CD4-positive, alpha-beta T cell treated with Interleukin-10 for 1 hour (primary cell): ENCODE measurements around the gene IFNGR1.
"Not testable (repeated sequence)": the region's sequence is repeated elsewhere in the genome, so short reads cannot be mapped to it uniquely, and the experiment has no call there.

Source experiments
- DNase-seq: peaks from one replicate; pipeline ENCODE4 v3.0.0-alpha.2; 2020

The IFNGR1 gene

DNA sequence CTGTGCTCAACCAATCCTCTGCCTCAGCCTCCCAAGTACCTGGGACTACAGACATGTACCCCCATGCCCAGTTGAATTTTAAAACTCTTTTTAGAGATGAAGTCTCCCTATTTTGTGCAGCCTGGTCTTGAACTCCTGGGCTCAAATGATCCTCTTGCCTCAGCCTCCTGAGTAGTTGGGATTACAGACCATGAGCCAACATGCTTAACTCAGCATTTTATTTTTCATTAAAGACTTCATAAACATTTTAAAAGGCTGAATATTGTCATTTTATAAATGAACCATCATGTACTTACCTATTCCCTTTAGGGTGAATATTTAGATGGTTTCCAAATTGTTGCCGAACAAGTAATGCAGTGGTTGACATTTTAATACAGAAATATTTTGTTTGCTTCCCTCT lies 16.5 kb upstream of the IFNGR1 start:
- DNase-seq = no peak

DNA sequence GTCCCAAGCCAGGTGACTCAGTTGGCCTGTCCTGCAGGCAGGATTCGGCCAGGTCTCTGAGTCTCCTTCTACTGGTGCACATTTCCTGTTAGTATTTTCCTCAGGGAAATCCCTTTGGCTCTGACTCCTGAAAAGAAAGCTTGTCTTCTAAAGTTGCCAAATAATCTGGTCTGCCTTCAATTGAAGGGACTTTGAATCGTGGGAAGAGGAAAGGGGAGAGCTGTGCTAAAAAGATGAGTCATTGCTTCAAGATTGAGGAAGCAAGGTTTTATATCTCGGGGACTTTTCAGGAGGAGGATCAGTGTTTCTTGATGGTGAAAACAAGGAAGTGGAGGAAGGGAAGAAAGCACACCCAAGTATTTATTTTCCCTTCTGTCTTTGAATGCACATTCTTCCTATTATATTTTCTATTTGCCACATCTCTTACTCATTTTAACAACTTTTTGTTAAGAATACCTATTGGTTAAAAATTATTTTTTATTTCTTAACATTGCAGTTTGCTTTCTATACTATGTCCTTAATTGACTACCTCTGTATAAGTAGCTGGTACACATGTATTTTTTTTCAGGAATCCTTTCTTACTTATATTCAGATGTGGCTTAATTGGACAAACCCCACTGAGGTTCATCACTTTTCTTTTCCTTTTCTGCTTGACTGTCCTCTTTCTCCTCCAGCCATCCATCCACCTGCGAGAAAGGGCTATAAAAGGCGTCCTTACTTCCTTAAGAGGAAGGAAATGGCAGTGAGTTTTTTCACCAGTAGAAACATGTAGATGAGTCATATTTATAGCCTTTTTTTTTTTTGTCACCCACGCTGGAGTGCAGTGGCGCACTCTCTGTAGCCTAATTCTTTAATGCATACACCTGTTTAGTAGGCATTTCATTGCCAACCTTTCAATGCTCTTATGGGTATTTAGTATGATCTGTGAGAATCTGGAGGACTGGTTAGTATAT lies 15.0 kb upstream of the IFNGR1 start:
- DNase-seq = peak; percentile 47

DNA sequence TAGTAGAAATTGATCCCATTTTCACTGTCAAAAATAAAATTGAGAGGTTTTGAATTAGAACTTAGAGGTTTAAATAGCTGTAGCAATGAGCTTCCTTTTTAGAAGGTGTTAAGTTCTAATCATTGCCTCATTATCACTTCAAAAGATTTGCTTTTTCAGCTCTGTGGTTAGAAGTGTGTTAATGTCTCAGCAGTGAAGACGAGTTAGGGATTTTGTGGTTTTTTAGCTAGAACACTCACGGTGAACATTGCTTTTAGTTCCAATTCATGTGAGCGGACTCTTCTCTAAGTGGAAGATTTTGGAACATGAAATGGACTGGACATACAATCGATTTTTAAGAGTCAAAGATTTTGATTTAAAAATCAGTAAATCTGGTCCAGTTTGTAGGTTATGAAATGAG lies 12.7 kb upstream of the IFNGR1 start:
- peak; percentile 60 for DNase-seq

DNA sequence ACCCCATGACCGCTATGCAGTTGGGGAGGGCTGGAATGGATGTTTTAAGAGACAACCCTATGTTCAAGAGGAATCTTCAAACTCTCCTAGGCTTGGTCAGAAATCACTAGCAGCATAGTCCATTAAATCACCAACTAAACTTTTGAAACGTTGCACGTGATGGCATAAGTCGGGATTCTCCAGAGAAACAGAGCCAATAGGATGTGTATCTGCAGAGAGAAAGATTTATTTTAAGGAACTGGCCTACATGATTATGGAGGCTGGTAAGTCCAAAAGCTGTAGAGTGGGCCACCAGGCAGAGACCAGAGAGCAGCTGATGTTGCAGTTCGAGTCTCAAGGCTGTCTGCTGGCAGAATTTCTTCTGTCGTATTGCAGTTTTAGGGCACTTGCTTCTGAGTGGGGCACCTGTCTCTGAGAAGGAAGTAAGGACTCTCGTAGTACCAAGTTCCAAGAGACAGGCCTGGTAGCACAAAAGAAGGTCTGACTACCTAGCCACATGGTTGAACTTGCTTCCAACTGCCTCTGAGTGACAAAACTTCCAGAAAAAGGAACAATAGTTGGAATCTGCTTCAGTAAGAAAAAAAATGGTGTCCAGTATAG lies 11.9 kb upstream of the IFNGR1 start:
- no peak for DNase-seq

DNA sequence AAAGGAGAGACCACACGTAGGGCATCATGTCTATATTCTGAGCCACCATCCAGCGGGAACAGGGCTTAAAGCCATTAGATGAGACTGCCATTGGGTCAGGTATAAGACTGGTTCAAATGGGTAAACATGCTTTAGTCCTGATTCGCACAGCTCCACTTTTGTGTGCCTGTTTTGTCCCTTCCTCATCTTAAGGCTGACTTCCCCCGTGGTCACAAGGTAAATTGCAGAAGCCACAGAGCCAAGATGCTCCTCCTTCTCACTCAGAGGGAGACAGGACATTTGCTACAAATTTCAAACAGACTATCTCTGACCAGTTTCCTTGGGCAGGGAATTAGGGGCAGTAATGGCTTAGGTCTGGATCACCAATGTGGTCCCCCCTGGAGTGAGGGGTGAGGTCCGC lies 11.4 kb upstream of the IFNGR1 start:
- no peak for DNase-seq

DNA sequence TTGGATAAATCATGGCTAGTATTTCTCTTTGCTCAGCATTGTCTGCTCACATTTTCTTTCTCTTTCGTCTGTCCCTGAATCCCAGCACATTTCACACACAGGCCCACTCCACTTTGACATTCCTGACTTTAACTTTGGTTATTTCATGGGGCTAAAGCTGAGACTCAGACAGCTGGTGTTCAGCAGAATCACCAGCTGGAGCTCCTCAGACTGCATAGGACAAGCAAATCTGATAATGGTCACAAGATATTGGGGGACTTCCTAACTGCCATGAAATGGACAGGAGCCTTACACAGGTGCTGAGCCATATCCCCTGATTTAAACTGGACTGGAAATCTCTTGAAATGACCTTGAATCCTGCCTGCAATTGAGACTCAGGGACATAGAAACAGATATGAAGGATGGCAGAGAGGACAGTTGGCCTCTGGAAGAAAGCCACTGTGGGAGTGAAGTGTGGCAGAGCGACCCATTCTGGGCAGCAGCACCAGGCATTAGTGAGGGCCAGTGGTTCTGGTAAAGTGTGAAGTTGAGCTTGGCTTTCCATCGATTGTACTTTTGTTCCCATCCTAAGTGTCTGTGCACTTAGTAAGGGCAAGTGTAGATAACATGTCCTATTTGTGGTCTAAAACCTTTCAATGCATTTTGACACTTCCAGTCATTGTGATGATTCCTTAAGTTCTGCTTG lies 10.0 kb upstream of the IFNGR1 start:
- DNase-seq = no peak

DNA sequence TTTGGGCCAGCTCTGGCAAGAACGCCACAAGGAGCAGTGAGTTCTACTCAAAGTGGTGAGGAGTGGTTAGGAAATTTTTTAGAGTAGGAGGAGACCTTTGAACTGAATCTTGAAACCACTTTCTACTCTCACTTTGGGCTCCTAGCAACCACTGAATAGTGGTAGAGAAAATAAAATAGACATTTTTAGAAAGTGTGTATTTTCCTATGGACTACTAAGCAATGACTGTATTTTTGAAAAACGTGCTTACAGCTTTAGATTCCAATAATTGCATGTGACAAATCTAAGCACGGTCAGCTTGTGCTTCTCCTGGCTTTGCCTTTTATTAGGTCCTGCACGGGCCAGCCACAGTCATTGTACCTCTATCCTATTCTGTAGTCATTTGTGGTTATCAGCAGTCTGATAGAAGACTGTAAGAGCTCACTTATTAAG lies 8.7 kb upstream of the IFNGR1 start:
- DNase-seq = no peak

DNA sequence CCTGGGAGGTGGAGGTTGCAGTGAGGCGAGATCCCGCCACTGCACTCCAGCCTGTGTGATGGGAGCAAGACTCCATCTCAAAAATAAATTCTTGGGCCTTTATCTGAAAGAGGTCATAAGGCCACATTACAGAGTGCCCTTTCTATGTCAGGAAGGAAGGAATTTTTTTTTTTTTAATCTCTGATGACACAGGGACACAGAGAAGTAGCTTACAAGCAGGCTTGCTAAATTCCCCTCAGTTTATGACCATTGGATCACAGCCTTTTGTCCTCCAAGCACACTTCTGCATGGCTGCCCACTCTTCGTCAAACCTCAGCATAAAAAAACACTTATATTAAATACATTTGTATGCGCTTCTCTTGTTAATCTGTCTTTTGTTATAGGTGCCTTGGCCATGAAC lies 7.5 kb upstream of the IFNGR1 start:
- DNase-seq = no peak

DNA sequence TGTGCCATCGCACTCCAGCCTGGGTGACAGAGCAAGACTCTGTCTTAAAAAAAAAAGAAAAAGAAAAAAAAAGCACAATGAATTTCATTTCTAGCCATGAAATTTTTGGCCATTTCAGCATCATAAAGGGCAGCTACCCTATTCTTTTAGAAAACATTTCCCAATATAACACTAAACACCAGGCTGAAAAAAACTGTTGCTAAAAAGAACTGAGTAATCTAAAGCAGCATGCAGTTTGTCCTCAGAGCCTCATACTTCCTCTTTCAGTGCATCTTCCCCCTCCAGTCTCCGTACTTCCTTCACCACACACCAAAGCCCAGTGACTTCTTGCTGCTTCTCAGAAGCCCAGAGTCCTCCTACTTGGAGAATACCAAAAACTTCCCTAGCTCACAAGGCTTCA lies 5.6 kb upstream of the IFNGR1 start:
- DNase-seq = peak; percentile 31

DNA sequence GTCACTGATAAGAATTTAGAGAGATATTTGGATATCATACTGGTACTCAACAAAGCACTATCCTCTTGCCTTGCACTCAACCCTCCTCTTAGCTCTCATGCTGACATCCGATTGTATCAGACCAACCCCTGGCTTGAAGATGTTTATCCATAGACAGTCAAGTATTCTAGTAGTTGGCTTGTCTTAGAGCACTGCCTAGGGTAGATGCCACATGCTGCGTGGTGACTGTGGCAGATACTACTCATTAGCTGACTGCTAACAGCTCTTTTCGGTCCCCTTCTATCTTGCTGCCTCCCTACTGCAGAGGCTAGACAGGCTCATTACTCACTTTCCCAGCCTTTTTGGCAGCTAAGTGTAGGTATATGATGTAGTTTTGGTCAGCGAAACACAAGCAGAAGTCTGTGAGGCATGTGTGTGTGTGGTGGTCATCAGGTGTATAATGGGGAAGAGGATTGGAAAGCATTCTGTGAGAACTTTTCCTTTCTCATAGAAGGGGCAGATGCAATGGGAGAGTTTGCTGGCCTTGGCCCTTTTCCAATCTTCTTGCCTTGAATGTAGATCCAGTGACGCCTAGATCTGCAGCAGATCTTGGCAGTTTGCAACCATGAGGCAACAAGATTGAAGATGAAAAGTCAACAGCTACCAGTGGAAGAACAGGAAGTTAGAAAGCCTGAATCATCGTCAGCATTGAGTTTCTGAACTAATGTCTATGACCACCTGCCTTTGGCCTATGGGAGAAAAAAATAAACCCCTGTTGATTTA lies 4.4 kb upstream of the IFNGR1 start:
- no peak for DNase-seq

DNA sequence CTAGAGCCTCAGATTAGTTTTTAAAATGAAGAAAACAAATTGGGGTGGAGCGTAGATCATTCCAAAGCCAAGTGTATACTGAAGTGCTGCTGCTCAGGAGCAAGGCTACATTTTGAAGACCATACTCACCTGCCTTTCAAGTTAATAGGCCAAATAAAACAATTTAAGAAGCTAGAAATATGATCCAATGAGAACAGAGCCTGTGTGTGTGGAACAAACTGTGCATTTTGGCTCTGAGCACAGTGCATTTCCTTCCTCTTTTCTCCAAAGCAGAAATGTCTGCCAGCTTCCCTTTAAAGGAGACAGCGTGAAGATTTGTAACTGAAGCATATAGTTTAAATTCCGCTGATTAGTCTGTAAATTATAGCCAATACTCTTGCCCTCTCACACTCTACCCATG lies 3.2 kb upstream of the IFNGR1 start:
- no peak for DNase-seq

DNA sequence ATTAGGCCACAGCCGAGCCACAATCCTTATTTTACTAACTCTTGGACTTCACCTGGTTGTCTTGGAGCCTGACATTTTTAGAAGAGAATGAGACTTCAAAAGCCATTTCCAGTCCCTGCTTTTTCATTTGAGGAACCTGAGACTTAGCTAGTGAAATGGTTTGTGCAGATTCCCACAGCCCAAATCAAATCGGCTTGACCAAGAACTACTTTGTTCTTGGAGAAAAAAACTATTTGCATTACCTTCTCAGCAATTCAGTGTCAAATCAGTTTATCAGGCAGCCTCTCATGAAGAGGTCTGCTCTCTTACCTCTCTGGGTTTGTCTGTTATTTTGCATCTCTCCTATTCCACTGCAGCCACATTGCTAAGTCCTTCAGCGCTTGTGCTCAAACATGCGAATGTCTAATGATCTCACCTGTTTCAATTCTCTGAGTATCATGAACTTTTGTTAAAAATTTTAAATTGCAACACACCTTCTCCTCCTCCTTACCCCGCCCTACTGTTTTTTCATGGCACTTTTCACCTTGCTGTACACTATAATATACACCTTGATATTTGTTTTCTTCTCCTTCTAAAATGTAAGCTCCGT lies 573 bp upstream of the IFNGR1 start:
- DNase-seq = no peak

DNA sequence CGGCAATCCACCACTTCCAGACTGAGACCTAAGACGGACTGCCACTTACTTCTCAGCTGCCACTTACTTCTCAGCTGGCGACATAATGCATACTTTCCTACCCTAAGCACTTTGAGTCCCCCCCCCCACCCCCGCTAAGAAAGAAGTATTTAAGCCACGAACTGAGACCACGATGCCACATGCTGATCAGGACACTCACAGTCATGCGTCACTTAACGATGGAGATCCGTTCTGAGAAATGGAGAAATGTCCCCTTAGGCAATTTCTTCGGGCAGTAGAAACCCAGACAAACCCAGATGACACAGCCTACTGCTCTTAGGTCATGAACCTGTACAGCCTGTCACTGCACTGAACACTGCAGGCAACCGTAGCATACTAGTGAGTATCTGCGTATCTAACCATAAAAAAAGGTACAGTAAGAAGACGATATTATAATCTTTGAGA lies 690 bp downstream of the IFNGR1 start:
- peak; percentile 69 for DNase-seq

DNA sequence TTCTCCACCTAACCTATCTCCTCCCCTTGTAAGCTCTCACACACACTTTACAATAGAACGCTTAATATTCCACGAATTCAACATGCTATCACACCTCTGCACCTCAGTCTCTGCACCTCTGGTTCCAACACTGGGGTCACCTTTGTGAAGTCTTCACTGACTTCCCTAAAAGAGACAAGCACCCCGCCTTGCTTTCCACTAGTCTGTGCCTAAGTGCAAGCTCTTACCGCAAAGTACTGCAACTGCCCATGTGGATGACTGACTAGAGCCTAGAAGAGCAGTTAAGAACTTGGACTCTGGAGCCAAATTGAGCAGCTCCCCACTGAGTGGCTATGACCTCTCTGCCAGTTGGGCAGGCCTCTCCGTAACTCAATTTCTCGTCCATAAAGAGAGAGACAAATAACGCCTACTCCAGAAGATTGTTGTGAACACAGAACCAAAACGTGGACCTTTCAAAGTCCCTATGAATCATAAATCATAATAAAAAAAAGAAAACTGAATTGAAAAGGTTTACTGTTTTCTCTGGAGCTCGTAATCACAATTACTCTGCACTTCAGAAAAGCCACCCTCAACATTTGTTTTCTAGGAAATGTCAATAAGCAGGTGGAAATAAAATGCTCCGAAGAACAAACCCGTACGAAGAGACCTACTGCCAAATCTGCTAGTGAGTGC lies 1.2 kb downstream of the IFNGR1 start:
- no peak for DNase-seq

DNA sequence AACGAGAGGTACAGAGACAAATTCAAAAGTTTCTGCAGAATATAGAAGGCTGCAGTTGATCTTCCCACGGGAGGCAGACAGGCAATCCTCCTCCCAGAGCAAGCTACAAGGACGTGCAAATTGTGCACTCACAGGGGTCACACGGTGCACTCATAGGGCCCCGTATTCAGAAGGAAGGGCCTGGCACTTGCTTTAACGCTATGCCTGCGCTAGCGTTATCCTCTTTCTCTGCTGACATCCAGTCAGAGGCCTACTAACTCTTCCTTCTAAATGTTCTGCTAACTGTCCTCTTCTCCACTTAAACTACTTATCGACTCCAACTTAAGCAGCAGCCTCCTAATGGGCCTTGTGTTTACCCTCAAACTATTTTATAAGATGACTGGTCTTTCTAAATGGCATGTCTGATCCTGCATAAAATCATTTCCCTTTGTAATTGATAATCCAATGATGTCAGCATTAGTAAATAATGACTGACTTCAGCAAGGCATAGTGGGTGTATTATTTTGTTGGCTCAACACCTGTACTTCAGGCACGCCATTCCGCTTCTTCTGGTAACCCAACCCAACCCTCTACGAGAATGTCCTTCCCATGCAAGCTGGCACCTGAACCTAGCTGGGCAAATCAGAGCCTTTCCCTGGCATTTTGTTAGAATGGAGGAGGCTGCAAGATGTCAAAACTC lies 2.2 kb downstream of the IFNGR1 start:
- no peak for DNase-seq

DNA sequence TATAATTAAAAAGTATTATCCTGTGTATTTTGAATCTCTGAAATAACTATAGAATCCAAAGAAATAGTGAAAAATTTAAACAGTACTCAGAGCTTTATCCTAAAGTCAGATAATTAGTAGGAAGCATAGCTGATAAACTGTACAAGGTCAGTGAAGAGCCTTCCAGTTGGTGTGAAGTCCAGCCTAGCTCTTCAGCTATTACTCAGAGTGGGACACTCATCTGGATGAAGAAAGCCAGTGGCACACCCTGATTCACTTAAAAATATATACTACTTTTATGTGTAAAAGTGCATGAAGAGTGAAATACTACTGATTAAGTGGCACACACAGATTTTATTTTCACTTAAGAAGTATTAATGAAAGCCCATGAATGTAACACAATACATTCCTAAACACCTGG lies 3.1 kb downstream of the IFNGR1 start:
- no peak for DNase-seq

DNA sequence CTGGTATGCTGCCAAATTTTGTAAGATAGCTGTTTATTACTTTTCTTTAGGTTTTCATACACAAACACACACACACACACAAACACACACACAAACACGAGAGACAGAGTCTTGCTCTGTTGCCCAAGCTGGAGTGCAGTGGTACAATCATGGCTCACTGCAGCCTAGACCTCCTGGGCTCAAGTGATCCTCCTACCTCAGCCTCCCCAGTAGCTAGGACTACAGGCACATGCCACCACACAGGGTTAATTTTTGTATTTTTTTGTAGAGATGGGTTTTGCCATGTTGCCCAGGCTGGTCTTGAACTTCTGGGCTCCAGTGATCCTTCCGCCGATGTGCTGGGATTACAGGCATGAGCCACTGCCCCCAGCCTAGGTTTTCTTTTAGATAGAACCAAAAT lies 3.6 kb downstream of the IFNGR1 start:
- not testable (repeated sequence) for DNase-seq

DNA sequence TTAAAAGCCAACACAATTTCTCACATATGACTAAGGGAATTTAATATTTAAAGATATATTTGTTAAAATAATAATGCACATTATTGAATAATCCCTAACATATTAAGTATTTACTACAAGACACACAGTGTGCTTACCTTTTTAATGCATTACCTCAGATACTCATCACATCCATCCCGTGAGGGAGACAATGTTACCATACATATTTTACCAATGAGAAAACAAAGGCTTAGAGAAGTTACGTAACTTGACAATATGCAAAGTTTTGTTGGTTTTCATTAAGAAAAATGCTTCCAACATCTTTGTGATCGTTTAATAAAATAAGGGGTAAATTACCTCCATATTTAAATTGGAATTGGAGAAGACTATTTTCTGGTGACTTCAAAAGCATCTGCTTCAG lies 4.3 kb downstream of the IFNGR1 start:
- DNase-seq = no peak

DNA sequence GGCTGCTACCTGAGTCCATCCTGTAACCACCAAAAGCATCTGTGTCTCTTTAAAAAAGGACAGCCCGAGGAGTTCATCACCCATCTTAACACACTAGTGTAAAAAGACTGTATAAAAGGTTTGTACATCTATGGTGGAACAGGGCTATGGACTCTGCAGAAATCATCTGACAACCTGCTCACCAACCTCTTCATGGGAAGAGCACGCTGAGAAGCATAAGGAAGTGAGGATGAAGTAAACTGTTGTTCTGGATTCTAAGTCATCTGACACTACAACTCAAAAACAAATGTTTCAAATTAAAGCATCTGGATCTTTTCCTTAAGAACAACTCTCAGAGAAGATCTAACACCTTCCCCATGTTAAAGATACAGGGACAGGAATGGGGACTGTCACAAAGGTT lies 5.4 kb downstream of the IFNGR1 start:
- DNase-seq = no peak

DNA sequence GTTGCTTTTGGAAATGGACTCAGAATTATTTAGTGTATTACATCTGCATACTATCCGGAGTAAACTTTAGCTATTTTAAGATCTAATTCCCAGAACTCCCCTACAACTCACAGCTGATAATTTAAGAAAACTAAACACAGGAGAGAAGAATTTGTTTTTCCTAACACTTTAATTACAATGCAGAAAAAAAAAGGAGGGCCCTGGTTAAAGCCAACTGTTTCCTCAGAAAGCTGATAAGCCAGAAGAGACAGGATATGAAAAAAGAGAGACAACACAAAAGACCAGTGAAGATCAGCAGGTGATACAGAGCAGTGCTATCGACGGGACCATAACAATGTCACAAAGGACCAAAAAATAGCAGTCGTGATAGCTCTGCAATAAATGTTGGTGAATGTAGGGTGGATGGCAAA lies 5.8 kb downstream of the IFNGR1 start:
- DNase-seq = no peak

DNA sequence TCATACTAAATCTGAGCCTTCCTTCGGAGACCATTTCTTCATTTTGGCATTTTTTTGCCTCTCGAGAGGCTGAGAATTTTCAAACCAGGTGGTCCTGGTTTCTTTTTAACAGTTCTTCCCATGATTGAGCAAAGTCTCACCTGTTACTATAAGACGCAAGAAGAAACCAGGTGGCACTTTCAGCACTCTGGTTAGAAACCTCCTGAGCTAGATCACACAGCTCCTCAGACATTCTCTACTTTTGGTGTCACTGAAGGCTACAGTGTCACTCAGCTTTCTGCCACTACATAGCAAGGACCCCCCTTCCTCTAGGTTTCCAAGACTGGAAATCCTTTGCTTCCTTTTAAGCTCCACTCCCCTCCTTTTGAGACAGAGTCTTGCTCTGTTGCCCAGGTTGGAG lies 7.3 kb downstream of the IFNGR1 start:
- no peak for DNase-seq
